Adrenal gland (tissue), 12 donors: ENCODE results near the gene HEG1. TPM values are rescaled to one million over a fixed set of nuclear protein-coding genes. Genes with fewer than 3 reads are reported as not detected.

Experiments
- DNase-seq, 7 donors: peaks; one replicate each; pipeline ENCODE4 v3.0.0-alpha.2; 2019 to 2020
- H3K27ac ChIP-seq, 5 donors: fragments of 200-600 bp; sonication (generic) in 4 of 5; 1 replicate in 3 of 5; 2 replicates in 2 of 5; pipeline versions ENCODE4 v1.5.1 to v1.8.0; 2016 to 2020; ENCODE audit warnings: mild to moderate bottlenecking in 1 of 5
- H3K27me3 ChIP-seq: fragments of 200-600 bp; 2 replicates; pipeline ENCODE4 v1.8.0; 2021
- H3K36me3 ChIP-seq, 2 donors: fragments of 200-600 bp; replicated peaks in 1 of 2; 1 replicate in 1 of 2; 2 replicates in 1 of 2; pipeline versions ENCODE4 v1.5.1 to v1.8.0; 2018 to 2022
- H3K4me1 ChIP-seq, 2 donors: fragments of 200-600 bp; replicated peaks in 1 of 2; 1 replicate in 1 of 2; 2 replicates in 1 of 2; pipeline versions ENCODE4 v1.5.1 to v1.8.0; 2018 to 2021
- H3K4me3 ChIP-seq, 4 donors: fragments of 200-600 bp; sonication (generic) in 3 of 4; one replicate each; pipeline ENCODE4 v1.5.1; 2016 to 2018
- H3K9me3 ChIP-seq, 3 donors: fragments of 200-600 bp; sonication (generic) in 1 of 3; replicated peaks in 1 of 3; 1 replicate in 2 of 3; 2 replicates in 1 of 3; pipeline versions ENCODE4 v1.5.1 to v1.8.0; 2016 to 2021
- POLR2A ChIP-seq, 2 donors: fragments of 450-650 bp; IDR thresholded peaks; one replicate each; pipeline ENCODE4 v1.6.1; 2017; ENCODE audit warnings: antibody characterized with exemption in 2 of 2, mild to moderate bottlenecking in 2 of 2, moderate library complexity in 1 of 2
- WGBS, 4 donors: extraction: QIAGEN DNeasy Blood & Tissue Kit in 2 of 4; methylation state at CpG; one replicate each; pipeline versions ENCODE4 v1.1.5 to v1.1.7; 2013 to 2017; 5-methylcytosine and 5-hydroxymethylcytosine counted together
- intact Hi-C, 2 donors: fragments of 100-400 bp; cut with DNase I; formaldehyde crosslinking; loops; one replicate each; pipeline versions ENCODE4 v1.14.1 to v1.15.0; 2022 to 2023
- polyA plus RNA-seq, 3 donors: library from polyadenylated mRNA; stranded (reverse); fragments of 200-250 nt in 2 of 3; fragments of 350-450 nt in 1 of 3; fragmentation: Illumina TruSeq in 1 of 3; extraction: RNeasy Lipid Tissue Mini Kit (QIAGEN cat#74804) in 1 of 3; gene quantifications; one replicate each; pipeline ENCODE4 v1.2.3, GENCODE V29; 2013 to 2014
- total RNA-seq, 9 donors: library from RNA; depleted of rRNA in 4 of 9; stranded (reverse); fragments of >200 nt in 4 of 9; fragments of 120-200 nt in 1 of 9; fragmentation: NEBNext Ultra II Directional in 1 of 9; extraction: Animal tissue kit (Norgen Biotek cat#: 25700) in 1 of 9; gene quantifications; one replicate each; pipeline versions ENCODE4 v1.1.0 to v1.2.4, GENCODE V29; 2013 to 2023
- TF ChIP-seq, protein P1 (sequence below), 6 experiments: fragments of 450-650 bp in 4 of 6; fragments of 200-600 bp in 2 of 6; sonication (generic) in 1 of 6; IDR thresholded peaks; 1 replicate in 5 of 6; 2 replicates in 1 of 6; pipeline versions ENCODE4 v1.5.1 to v1.8.0; 2016 to 2021; ENCODE audit warnings: antibody characterized with exemption in 6 of 6, mild to moderate bottlenecking in 2 of 6, moderate library complexity in 1 of 6
- donor health status: healthy with polysubstance abuse.
- donor health status: Bipolar disorder and iron deficiency.
- donor health status: DM: yes; HTN: yes; CAD: no.
- donor health status: DM: no; HTN: no; CAD: no.
- donor health status: DM: no; HTN: no; CAD: no.
- donor health status: DM: yes; HTN: yes; CAD: no.

The HEG1 gene
- total and polyA plus RNA-seq, 12 donors = 5.7 to 107 (median 37.9) TPM

DNA sequence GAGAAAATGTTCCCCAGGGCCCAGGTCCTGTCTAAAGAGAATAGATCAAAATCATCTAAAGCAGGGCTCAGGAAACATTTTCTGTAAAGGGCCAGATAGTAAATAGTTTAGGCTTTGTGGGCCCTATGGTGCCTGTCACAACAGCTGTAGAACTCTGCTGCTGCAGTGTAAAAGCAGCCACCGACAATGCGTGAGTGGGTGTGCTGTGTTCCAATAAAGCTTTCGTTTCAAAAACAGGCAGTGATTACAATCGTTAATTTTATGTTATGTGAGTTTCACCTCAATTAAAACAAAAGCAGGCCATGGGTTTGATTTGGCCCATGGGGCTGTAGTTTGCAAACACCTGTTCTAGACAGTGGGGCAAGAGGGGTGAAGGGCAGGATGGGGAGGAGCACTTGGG lies 12.5 kb upstream of the HEG1 start:
- Histone ChIP-seq H3K27ac (no peak overlapping the region), H3K4me3 (no peak overlapping the region), H3K9me3 (no peaks in the 10 kb centered on the region), H3K27me3 (no peaks in the 10 kb centered on the region), H3K4me1 (no peaks in the 10 kb centered on the region), H3K36me3 (no peaks in the 10 kb centered on the region)
- no peak for DNase-seq
- 90 to 96% (median 91%) methylated on average over 4 of the region's 4 CpGs for WGBS, 4 donors
- TF ChIP-seq, protein P1, sequence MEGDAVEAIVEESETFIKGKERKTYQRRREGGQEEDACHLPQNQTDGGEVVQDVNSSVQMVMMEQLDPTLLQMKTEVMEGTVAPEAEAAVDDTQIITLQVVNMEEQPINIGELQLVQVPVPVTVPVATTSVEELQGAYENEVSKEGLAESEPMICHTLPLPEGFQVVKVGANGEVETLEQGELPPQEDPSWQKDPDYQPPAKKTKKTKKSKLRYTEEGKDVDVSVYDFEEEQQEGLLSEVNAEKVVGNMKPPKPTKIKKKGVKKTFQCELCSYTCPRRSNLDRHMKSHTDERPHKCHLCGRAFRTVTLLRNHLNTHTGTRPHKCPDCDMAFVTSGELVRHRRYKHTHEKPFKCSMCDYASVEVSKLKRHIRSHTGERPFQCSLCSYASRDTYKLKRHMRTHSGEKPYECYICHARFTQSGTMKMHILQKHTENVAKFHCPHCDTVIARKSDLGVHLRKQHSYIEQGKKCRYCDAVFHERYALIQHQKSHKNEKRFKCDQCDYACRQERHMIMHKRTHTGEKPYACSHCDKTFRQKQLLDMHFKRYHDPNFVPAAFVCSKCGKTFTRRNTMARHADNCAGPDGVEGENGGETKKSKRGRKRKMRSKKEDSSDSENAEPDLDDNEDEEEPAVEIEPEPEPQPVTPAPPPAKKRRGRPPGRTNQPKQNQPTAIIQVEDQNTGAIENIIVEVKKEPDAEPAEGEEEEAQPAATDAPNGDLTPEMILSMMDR (IDR thresholded peaks at IDR 0.05) = no peak
- TF ChIP-seq POLR2A (IDR thresholded peaks at IDR 0.05) = no peak
- intact Hi-C loops = loop anchor here in 1 of 2 donors (10.0 kb wide), 1 partner anchor 57 kb away; no protein-coding TSS in a partner anchor

DNA sequence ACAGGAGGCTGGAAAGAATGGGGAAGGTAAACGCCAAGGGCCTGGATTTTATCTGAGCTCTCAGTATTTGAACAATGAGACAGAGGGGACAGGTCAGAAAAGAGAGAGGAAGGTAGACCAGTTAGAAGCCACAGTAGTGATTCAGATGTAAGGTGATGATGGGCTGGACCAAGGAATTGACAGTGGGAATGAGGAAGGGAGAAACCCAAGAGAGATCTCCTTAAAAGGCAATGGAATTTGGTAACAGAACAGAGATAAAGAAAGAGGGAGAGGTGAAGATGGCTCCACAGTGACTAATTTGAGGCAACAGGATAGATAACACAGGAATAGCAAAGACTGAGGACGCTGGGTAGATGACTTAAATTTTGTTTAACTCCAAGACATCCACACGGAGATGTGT lies 11.4 kb upstream of the HEG1 start:
- no peak for DNase-seq
- no peaks in the 10 kb centered on the region for H3K27me3 ChIP-seq
- 77 to 89% (median 83%) methylated on average over 3 of the region's 3 CpGs for WGBS, 4 donors
- no peaks in the 10 kb centered on the region for H3K9me3 ChIP-seq
- H3K27ac ChIP-seq = no peak overlapping the region
- no peaks in the 10 kb centered on the region for H3K4me1 ChIP-seq
- H3K4me3 ChIP-seq = no peak overlapping the region
- intact Hi-C loops = loop anchor here in 1 of 2 donors (10.0 kb wide), 1 partner anchor 58 kb away; no protein-coding TSS in a partner anchor
- TF ChIP-seq, protein P1 (IDR thresholded peaks at IDR 0.05) = no peak
- TF ChIP-seq POLR2A (IDR thresholded peaks at IDR 0.05) = no peak
- H3K36me3 ChIP-seq = no peaks in the 10 kb centered on the region

DNA sequence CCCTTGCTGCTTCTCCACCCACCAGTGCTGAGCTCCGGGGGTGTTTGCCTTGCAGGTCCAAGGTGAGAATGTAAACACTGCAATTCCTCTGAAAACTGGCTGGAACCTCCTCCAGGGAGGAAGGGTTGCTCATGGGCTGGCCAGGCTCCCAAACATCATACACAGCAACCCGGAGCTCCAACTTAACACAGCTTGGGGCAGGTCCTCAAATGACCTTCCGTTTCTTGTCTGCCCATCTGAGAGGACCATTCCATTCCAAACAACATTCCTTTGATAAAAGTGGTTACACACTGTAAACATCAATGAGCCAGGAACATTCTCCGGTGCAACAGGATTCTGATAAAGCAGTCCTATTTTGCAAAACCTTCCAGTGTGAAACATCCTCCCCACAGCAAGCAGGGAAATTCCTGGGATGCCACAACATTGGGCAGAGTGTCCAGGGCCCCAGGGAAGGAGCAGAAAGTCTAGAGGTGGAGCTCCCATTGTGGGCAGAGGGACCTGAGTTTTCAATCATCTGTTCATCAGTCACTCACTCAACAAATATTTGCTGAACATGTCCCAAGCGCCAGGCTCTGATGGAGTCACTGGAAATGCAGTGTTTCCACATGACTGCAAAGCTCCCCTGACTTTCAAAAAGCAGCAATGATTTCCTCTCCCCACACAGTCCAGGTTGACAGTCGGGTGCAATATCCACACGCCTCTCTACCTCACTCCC lies 7.3 kb upstream of the HEG1 start:
- DNase-seq = peak in 4 of 7 donors; percentile 31 to 56 (median 36)
- intact Hi-C loops = loop anchor here in 1 of 2 donors (10.0 kb wide), 1 partner anchor 62 kb away; no protein-coding TSS in a partner anchor
- no peaks in the 10 kb centered on the region for H3K9me3 ChIP-seq
- no peaks in the 10 kb centered on the region for H3K27me3 ChIP-seq
- no peak for TF ChIP-seq POLR2A (IDR thresholded peaks at IDR 0.05)
- TF ChIP-seq, protein P1 (IDR thresholded peaks at IDR 0.05) = no peak
- peak overlapping the region in 1 of 5 donors; percentile 18 for H3K27ac ChIP-seq
- H3K4me3 ChIP-seq = no peak overlapping the region
- WGBS, 4 donors = 50 to 64% (median 59%) methylated on average over 7 of the region's 7 CpGs
- H3K4me1 ChIP-seq = peaks cover 0 to 10% of the 10 kb centered on the region in 2 donors
- no peaks in the 10 kb centered on the region for H3K36me3 ChIP-seq

DNA sequence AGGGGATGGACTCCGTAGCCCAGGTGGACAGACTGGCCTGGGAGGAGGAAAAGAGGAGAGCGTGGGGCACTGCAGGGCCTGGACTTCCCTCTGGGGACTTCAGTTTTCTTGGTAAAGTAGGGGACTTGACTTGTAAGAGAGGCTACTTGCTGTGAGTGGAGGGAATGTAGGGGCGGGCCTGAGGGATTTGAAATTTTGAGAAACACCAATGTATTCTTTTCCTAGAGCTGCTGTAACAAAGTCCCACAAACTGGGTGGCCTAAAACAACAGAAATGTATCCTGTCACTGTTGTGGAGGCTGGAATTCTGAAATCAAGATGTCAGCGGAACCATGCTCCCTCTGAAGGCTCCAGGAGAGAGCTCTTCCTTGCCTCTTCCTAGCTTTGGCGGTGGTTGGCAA lies 5.8 kb upstream of the HEG1 start:
- no peak for DNase-seq
- Histone ChIP-seq H3K27ac (peak overlapping the region in 4 of 5 donors; percentile 3 to 61 (median 38)), H3K36me3 (no peaks in the 10 kb centered on the region), H3K4me1 (peaks cover 5 to 18% of the 10 kb centered on the region in 2 donors), H3K4me3 (no peak overlapping the region), H3K27me3 (no peaks in the 10 kb centered on the region), H3K9me3 (no peaks in the 10 kb centered on the region)
- intact Hi-C loops = loop anchor here in 1 of 2 donors (10.0 kb wide), 1 partner anchor 63 kb away; no protein-coding TSS in a partner anchor
- 84 to 97% (median 92%) methylated on average over 5 of the region's 5 CpGs for WGBS, 4 donors
- TF ChIP-seq POLR2A (IDR thresholded peaks at IDR 0.05) = no peak
- TF ChIP-seq, protein P1 (IDR thresholded peaks at IDR 0.05) = no peak
